ENCODE results near the gene TMEM120B. TPM values are rescaled to one million over a fixed set of nuclear protein-coding genes. Genes with fewer than 3 reads are reported as not detected.

TMEM120B gene
- total and polyA plus RNA-seq, 2 of the 13 experiments (the other 11 are each of a cell fraction or from before 2014, with no cell fraction given) = 7.1 to 12.9 TPM

GRCh38 chr12:121795034-121795968, 82.7 kb downstream of the TMEM120B start (continued):
- TF ChIP-seq ZNF276 (CRISPR knock-in tag; IDR thresholded peaks at IDR 0.05; ENCODE audit: low read depth) = no peak
- TF ChIP-seq GZF1 (CRISPR knock-in tag; IDR thresholded peaks at IDR 0.05) = 0 out of 2 replicates have a peak, but pooled peaks have one; percentile 37
- TF ChIP-seq, protein P1, sequence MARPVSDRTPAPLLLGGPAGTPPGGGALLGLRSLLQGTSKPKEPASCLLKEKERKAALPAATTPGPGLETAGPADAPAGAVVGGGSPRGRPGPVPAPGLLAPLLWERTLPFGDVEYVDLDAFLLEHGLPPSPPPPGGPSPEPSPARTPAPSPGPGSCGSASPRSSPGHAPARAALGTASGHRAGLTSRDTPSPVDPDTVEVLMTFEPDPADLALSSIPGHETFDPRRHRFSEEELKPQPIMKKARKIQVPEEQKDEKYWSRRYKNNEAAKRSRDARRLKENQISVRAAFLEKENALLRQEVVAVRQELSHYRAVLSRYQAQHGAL (CRISPR knock-in tag; IDR thresholded peaks at IDR 0.05; ENCODE audit: not compliant biosample characterization) = no peak

GRCh38 chr12:121796855-121797751, 84.6 kb downstream of the TMEM120B start:
- peak; percentile 97 for DNase-seq (ENCODE audit: low spot score)
- Histone ChIP-seq H3K4me1 (ENCODE audit: insufficient read depth, low read length) (peaks cover 71% of the 10 kb centered on the region), H3K36me3 (replicated peaks in 1 of 2; ENCODE audit: control insufficient read depth in 1 of 2, insufficient read depth in 2 of 2, low read length in 2 of 2) (no peaks in the 10 kb centered on the region; a peak in 1 of 5 replicates), H3K9ac (ENCODE audit: insufficient read depth, low read depth, low read length) (peak overlapping the region; percentile 72), H3K4me2 (ENCODE audit: low read depth, low read length) (peak overlapping the region; percentile 96), H3K27ac (ENCODE audit: extremely low read length, insufficient read depth, low read length) (peak overlapping the region; percentile 99), H3K4me3 (replicated peaks in 1 of 3; ENCODE audit: insufficient read depth in 1 of 3, low read depth in 2 of 3, low read length in 3 of 3) (peak overlapping the region; percentile 38 to 79 (median 39)), H3K79me2 (ENCODE audit: insufficient read depth, low read length) (peaks cover 50% of the 10 kb centered on the region), H3K27me3 (ENCODE audit: control insufficient read depth in 1 of 2, insufficient read depth in 2 of 2, low read length in 2 of 2) (no peaks in the 10 kb centered on the region), H4K20me1 (ENCODE audit: insufficient read depth, low read length) (no peaks in the 10 kb centered on the region), H2AFZ (ENCODE audit: low read length) (no peak overlapping the region), H3K9me3 (ENCODE audit: low read length) (no peaks in the 10 kb centered on the region)
- no TSS peak for BruUV-seq (replicated peaks)
- POLR2A ChIA-PET = interaction anchor here (0.8 to 14.0 kb wide), 13 partner anchors 10 to 1506 kb away, joined by 3 to 393 read pairs (median 3); partner anchors contain the start of genes HPD, PSMD9, RNU4-2 and SETD1B
- intact Hi-C loops (cut with micrococcal nuclease; ENCODE audit: unreplicated experiment) = no loop called here
- CTCF ChIA-PET (ENCODE audit: low intra/inter-chr PET ratio, low total read pairs) = interaction anchor here (0.9 to 3.6 kb wide), 4 partner anchors 12 to 97 kb away, joined by 3 to 20 read pairs (median 6); no protein-coding TSS in a partner anchor
- 11% methylated on average over 22 of the region's 39 CpGs for WGBS (ENCODE audit: low lambda C conversion rate)
- in situ Hi-C loops (cut with HindIII; ENCODE audit: extremely low pct_ligation_motif_present, low pct_unique_long_range_greater_than_20kb) = no loop called here
- ATAC-seq = peak; percentile 62
- peak; percentile 95 for FAIRE-seq
- TF ChIP-seq TIGD3 (CRISPR knock-in tag; IDR thresholded peaks at IDR 0.05; ENCODE audit: borderline replicate concordance) (no peak), RORA (CRISPR knock-in tag; IDR thresholded peaks at IDR 0.05) (no peak), RBAK (CRISPR knock-in tag; IDR thresholded peaks at IDR 0.05) (no peak), ZNF543 (CRISPR knock-in tag; IDR thresholded peaks at IDR 0.05) (0 out of 2 replicates have a peak, but pooled peaks have one; percentile 52), HDAC6 (IDR thresholded peaks at IDR 0.05; ENCODE audit: low read depth, low read length) (no peak), ZNF614 (CRISPR knock-in tag; IDR thresholded peaks at IDR 0.05; ENCODE audit: borderline replicate concordance) (peak; percentile 86; the same call in 1 of the 2 replicates)
- TF ChIP-seq, protein P2, sequence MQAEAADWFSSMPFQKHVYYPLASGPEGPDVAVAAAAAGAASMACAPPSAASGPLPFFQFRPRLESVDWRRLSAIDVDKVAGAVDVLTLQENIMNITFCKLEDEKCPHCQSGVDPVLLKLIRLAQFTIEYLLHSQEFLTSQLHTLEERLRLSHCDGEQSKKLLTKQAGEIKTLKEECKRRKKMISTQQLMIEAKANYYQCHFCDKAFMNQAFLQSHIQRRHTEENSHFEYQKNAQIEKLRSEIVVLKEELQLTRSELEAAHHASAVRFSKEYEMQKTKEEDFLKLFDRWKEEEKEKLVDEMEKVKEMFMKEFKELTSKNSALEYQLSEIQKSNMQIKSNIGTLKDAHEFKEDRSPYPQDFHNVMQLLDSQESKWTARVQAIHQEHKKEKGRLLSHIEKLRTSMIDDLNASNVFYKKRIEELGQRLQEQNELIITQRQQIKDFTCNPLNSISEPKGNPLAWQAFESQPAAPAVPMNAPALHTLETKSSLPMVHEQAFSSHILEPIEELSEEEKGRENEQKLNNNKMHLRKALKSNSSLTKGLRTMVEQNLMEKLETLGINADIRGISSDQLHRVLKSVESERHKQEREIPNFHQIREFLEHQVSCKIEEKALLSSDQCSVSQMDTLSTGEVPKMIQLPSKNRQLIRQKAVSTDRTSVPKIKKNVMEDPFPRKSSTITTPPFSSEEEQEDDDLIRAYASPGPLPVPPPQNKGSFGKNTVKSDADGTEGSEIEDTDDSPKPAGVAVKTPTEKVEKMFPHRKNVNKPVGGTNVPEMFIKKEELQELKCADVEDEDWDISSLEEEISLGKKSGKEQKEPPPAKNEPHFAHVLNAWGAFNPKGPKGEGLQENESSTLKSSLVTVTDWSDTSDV (CRISPR knock-in tag; IDR thresholded peaks at IDR 0.05) = no peak
